Epithelial cell of esophagus (primary cell): Measurements from ENCODE around the gene MARCHF9.
A peak's percentile ranks its signal among the peaks of the same experiment; 100 is the strongest.

ENCODE experiments used
- DNase-seq: peaks from one replicate; pipeline ENCODE4 v3.0.0; 2010; ENCODE audit warnings: low read depth
- H3K4me3 ChIP-seq: 2 replicates; pipeline ENCODE4 v1.5.1; 2011; ENCODE audit warnings: mild to moderate bottlenecking, low read length, control low read depth
- TF ChIP-seq, protein P1 (sequence below): IDR thresholded peaks from 2 replicates; pipeline ENCODE4 v1.5.1; 2011; ENCODE audit warnings: low read depth, mild to moderate bottlenecking, low read length, control low read depth, inconsistent platforms; ENCODE audit not compliant: insufficient read depth; ENCODE audit errors: missing control alignments

The MARCHF9 gene

DNA sequence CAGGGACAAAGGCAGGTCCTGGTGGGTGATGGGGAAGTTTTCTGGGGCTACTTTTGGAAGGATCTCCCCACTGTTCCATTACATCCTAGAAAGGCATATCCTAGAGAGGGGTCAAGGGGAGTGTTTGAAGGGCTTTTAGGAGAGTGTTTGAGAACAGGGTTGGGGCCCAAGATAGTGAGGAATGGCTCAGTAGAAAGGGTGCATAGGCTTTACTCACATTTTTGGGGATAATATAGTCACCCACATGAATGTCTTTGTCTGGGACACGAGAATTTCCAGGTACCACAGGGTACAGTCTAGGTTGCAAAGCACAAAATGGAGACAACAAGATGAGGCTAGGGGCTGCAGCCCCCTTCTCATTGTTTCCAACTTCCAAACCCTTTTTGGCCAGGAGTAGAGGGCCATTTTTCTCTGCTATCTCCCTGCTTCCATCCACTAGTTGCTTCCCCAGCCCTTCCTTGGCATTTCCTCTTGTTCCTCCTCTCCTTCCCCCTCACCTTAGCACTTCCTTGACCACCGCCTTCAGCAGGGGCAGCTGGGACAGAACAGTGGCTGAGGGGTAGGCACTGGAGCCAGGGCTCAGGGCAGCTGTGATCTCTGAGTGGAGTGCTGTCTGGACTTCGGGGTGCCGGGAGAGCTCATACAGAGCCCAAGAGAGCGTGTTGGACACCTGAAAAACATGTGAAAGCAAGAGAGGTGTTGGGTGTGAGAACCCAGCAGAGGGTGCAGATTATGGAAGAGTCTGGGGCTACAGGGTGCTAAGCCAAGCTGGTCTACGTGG is 9.2 kb downstream of the MARCHF9 start:
- no peak for DNase-seq
- TF ChIP-seq, protein P1, sequence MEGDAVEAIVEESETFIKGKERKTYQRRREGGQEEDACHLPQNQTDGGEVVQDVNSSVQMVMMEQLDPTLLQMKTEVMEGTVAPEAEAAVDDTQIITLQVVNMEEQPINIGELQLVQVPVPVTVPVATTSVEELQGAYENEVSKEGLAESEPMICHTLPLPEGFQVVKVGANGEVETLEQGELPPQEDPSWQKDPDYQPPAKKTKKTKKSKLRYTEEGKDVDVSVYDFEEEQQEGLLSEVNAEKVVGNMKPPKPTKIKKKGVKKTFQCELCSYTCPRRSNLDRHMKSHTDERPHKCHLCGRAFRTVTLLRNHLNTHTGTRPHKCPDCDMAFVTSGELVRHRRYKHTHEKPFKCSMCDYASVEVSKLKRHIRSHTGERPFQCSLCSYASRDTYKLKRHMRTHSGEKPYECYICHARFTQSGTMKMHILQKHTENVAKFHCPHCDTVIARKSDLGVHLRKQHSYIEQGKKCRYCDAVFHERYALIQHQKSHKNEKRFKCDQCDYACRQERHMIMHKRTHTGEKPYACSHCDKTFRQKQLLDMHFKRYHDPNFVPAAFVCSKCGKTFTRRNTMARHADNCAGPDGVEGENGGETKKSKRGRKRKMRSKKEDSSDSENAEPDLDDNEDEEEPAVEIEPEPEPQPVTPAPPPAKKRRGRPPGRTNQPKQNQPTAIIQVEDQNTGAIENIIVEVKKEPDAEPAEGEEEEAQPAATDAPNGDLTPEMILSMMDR, result no peak
- no peak overlapping the region for H3K4me3 ChIP-seq

DNA sequence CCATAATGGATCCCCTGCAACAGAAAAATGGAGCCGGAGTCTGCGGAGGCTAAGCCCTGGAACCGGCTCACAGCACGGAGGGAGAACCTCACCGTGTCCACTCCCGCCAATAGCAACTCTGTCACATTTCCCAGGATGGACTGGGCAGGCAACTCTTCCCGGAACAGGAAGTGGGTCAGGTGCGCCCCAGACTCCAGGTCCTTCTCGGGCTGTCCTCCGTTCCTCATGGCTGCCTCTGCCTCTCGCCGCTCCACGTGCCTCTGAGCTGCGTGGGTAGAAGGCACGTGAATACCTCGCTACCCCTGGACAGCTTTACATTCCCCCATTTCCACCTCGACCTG is 9.7 kb downstream of the MARCHF9 start:
- peak overlapping the region; percentile 53 for H3K4me3 ChIP-seq
- no peak for DNase-seq
- TF ChIP-seq, protein P1, result no peak

DNA sequence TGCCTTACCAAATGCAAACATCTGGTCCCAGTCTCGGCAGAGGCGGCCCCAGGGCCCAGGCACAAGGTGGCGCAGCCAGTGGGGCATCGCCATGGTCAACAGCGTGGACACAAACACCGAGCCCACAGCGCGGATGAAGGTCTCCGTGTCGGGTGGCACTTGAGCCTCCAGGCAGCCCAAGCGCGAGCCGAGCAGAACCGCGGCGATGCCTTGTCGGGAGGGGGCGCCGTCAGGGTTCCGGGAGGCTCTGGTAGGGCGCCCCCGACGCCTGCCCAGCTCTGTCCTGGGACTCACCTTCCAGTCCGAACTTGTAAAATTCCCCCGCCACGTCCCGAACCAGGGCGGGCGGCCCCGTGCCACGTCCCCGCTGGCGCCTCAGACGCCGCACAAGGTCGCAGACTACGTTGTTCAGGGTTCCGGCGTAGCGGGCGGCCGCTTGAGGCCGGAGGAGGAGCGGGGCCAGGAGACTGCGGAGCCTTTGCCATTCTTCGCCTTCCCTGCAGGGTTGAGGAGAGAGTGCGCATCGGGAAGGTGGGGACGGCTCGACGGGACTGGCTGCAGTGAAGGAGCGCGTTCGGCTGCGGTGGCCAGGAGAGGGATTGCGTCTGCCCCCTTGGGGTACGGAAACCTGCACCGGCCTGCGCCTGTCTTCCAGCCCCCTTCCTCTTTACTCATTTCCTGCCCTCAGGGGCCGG is 10.2 kb downstream of the MARCHF9 start:
- DNase-seq, result peak; percentile 86
- TF ChIP-seq, protein P1, result peak; percentile 31
- H3K4me3 ChIP-seq, result peak overlapping the region; percentile 53

DNA sequence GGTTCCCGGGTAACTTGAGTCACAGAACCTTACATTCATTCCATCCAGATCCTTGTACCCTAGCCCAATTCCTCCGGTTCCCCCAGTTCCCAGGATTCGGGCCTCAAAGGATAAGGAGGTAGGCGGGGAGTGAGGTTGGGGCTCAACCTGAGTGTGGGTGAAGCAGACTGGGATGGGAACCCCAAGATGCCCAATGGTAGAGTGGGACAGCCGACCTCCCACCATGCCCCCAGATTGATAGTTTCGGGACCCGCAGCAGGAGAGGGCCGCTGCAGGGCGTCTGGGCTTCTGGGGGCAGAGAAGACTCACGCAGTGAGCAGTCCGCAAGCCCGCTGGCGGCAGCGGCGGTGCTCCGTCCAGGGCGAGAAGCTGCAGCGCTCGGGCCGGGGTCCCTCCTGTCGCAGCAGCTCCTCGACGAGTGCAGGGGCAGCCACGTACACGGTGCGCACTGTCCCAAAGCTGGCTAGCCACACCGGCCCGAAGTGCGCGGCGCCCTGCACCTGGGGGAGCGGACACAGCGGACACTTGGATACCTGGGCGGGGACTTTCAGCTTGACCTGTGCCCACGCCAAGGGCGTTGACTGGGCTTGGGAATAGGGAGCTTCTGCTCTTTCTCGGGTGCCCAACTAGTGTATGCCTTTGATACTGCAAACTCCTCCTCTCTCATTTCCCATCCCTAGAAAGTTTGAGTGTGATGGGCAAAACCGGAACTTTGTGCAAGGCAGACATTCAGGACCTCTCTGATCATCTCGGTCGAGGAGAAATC is 11.0 kb downstream of the MARCHF9 start:
- peak; percentile 24 for DNase-seq
- TF ChIP-seq, protein P1, result no peak
- H3K4me3 ChIP-seq, result peak overlapping the region; percentile 53

DNA sequence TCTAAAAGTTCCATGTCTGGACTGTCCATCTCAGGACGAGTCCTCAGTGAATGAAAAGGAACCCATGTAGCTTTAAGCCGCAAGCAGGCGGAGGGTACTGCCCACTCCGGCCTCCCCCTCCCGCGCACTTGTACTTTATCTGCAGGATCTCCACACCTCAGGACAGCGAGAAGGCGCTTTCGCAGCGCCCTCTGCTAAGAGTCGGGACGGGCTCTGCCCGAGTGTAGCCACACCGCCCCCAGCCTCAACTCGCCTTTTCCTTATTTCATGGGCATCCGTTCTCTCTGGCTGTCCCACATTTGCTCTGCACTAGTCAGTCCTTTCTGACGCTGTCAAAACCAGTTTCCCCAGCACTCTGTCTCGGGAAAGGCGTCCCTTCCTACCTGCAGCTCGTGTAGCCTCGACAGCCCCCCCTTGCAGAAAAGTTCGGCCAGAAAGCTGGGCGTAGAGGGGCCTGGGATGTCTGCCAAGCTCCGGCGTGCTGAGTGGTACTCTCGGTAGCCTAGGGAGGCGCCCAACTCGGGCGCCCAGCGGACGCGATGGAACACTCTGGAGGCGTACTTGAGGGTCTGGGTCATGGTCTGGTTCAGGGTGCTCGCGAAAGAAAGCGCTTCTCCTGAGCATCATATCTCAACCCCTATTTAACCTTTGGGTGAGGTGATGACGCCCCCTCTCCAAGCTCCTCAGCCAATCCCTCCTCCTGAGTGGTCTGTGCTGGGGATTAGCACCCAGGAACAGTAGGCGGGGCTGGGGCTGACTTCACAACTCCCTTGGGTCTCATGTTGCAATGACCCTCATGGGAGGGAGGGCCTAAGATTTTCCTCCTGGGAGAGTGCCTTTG is 11.8 kb downstream of the MARCHF9 start, which contains the start of gene CYP27B1:
Gene CYP27B1, minus strand, starts transcription at position 615 of the 841 bp plus-strand sequence. Its CDS starts 37 bp downstream, at position 578.
- H3K4me3 ChIP-seq, result peak within 1 kb of the TSS; percentile 53
- TF ChIP-seq, protein P1, result no peak
- DNase-seq, result peak; percentile 78

DNA sequence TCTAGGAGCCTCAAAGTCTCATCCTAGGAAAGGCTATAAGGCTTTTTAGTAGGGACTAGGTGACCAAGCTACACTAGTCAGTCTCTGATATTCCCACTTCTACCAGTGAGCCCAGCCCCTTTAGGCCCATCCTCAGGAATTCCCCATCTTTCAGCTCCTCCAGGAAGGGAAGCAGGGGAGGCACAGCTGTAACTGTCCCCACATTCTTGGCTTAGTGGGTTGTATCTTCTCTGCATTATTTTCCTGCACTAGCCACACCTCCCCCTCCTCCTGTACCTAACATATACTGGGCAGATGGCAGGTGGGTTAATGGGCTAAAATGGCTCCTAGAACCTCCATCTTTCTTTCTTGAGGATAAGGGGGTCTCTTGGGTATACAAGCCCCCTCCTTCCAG is 12.4 kb downstream of the MARCHF9 start:
- TF ChIP-seq, protein P1, result no peak
- DNase-seq, result no peak
- no peak overlapping the region for H3K4me3 ChIP-seq
